Placental pericyte (primary cell): Measurements from ENCODE around the gene ARHGEF33. TPM values are rescaled to one million over a fixed set of nuclear protein-coding genes. Genes with fewer than 3 reads are reported as not detected.

Experiments used
- small RNA-seq: library from RNA; depleted of rRNA; stranded (forward); fragments of <200 nt; gene quantifications from one replicate; pipeline ENCODE3, GENCODE V24; 2012; ENCODE audit warnings: low replicate concordance
- total RNA-seq: library from RNA; depleted of rRNA; stranded (reverse); fragments of >200 nt; gene quantifications from 2 replicates; pipeline ENCODE4 v1.2.3, GENCODE V29; 2012

The ARHGEF33 gene
- 0.22 and 0.29 TPM in 2 replicates for total RNA-seq

GRCh38 chr2:38889575-38889974 is at the start of gene ARHGEF33:
Gene ARHGEF33, plus strand, starts transcription at chr2:38889875. Its CDS starts 29,573 bp downstream, at chr2:38919448.

GRCh38 chr2:38875576-38876367 is 13.9 kb upstream of the ARHGEF33 start, which contains the start of the genes DHX57 and MORN2:
Gene DHX57, minus strand, starts transcription at chr2:38875934. Its CDS starts 7,529 bp downstream, at chr2:38868405.
Gene MORN2, plus strand, starts transcription at chr2:38875976.

Small RNA genes within 50 kb of the gene (small RNA-seq; reads per million reads assigned to genes)
- not detected for gene RN7SL96P
- not detected for gene RNU6-851P

Other genes with a start within 250 kb of the ARHGEF33 start
- 18.3 and 18.8 TPM in 2 replicates for gene GALM, start 223.8 kb upstream of the ARHGEF33 start, total RNA-seq
- 101 and 134 TPM in 2 replicates for gene SRSF7, start 138.5 kb upstream of the ARHGEF33 start, total RNA-seq
- gene GEMIN6, start 111.7 kb upstream of the ARHGEF33 start, total RNA-seq: 1.8 and 8.3 TPM in 2 replicates
- 25.8 and 29.3 TPM in 2 replicates for gene DHX57, start 13.9 kb upstream of the ARHGEF33 start, total RNA-seq
- 6.3 and 8.9 TPM in 2 replicates for gene MORN2, start 13.9 kb upstream of the ARHGEF33 start, total RNA-seq
- gene SOS1, start 231.2 kb downstream of the ARHGEF33 start, total RNA-seq: 11.4 and 18.5 TPM in 2 replicates